Muscle of leg (tissue), 11 donors: ENCODE measurements around the gene PTH1R. TPM values are rescaled to one million over a fixed set of nuclear protein-coding genes. Genes with fewer than 3 reads are reported as not detected.
"Not testable (repeated sequence)": the region's sequence is repeated elsewhere in the genome, so short reads cannot be mapped to it uniquely, and the experiment has no call there.

Source experiments
- DNase-seq: peaks from one replicate; pipeline ENCODE4 v3.0.0; 2013
- H3K27ac ChIP-seq: one replicate; pipeline ENCODE4 v1.5.1; 2013; ENCODE audit warnings: mild to moderate bottlenecking, low read length, control low read depth
- H3K27me3 ChIP-seq: one replicate; pipeline ENCODE4 v1.6.1; 2013; ENCODE audit warnings: low read length; ENCODE audit not compliant: control insufficient read depth, insufficient read depth
- H3K36me3 ChIP-seq: one replicate; pipeline ENCODE4 v1.6.1; 2013; ENCODE audit warnings: low read length; ENCODE audit not compliant: control insufficient read depth, insufficient read depth
- H3K4me1 ChIP-seq: one replicate; pipeline ENCODE4 v1.6.1; 2013; ENCODE audit warnings: low read length; ENCODE audit not compliant: control insufficient read depth, insufficient read depth
- H3K4me3 ChIP-seq: one replicate; pipeline ENCODE4 v1.5.1; 2013; ENCODE audit warnings: low read length, control low read depth
- H3K9me3 ChIP-seq: replicated peaks from 2 replicates; pipeline ENCODE4 v1.6.1; 2013; ENCODE audit warnings: low read depth, low read length; ENCODE audit not compliant: control insufficient read depth
- WGBS: methylation state at CpG from one replicate; pipeline ENCODE4 v1.1.5; 2013; ENCODE audit warnings: missing lambda C conversion rate; ENCODE audit not compliant: insufficient coverage; 5-methylcytosine and 5-hydroxymethylcytosine counted together
- polyA plus RNA-seq, 8 donors: library from polyadenylated mRNA; unstranded; fragments of 120-200 nt; gene quantifications; one replicate each; pipeline versions ENCODE4 v1.2.1 to v1.2.3, GENCODE V29; 2013; ENCODE audit warnings: inconsistent platforms in 1 of 8, low replicate concordance in 1 of 8; ENCODE audit not compliant: insufficient read length in 8 of 8, insufficient read depth in 1 of 8
- total RNA-seq: library from RNA; stranded (reverse); fragments of 120-200 nt; gene quantifications from one replicate; pipeline ENCODE4 v1.2.4, GENCODE V29; 2013

PTH1R gene
- total and polyA plus RNA-seq, 9 donors, result 7.1 to 26.8 (median 11.4) TPM

DNA sequence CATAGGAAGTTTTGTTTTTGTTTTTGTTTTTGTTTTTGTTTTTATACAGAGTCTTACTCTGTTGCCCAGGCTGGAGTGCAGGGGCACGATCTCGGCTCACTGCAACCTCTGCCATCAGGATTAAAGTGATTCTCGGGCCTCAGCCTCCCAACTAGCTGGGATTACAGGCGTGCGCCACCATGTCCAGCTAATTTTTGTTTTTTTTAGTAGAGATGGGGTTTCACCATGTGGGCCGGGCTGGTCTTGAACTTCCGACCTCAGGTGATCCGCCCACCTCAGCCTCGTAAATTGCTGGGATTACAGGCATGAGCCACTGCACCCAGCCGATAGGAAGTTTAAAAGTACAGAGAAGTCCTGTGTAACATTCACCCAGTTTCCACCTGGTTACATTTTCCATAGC is 33.4 kb downstream of the PTH1R start:
- H3K27ac ChIP-seq, H3K4me3 ChIP-seq, H3K9me3 ChIP-seq, H3K36me3 ChIP-seq, DNase-seq: not testable (repeated sequence)
- Histone ChIP-seq H3K4me1 (peaks cover 22% of the 10 kb centered on the region), H3K27me3 (peaks cover 15% of the 10 kb centered on the region)
- WGBS, result 100% methylated on average over 3 of the region's 10 CpGs

DNA sequence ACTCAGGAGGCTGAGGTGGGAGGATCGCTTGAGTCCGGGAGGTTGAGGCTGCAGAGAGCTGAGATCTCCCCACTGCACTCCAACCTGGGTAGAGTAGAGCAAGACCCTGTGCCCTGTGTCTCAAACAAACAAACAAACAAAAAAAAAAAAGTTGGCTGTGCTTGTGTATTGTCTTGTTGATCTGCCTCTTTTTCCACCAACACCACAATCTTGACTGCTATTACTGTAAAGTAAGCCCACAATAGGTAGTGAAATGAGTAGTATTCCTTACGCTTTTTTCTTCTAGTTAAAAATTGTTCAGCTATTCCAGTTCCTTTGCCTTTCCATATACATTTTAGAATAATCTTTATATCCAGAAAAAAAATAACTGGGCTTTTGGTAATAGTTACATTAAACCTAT is 35.5 kb downstream of the PTH1R start:
- peaks cover 6% of the 10 kb centered on the region for H3K9me3 ChIP-seq
- no CpG with 5 or more reads among the region's 3 CpGs for WGBS
- H3K36me3 ChIP-seq, result peaks cover 13% of the 10 kb centered on the region
- no peak overlapping the region for H3K4me3 ChIP-seq
- no peak overlapping the region for H3K27ac ChIP-seq
- peaks cover 22% of the 10 kb centered on the region for H3K4me1 ChIP-seq
- peaks cover 11% of the 10 kb centered on the region for H3K27me3 ChIP-seq
- no peak for DNase-seq

DNA sequence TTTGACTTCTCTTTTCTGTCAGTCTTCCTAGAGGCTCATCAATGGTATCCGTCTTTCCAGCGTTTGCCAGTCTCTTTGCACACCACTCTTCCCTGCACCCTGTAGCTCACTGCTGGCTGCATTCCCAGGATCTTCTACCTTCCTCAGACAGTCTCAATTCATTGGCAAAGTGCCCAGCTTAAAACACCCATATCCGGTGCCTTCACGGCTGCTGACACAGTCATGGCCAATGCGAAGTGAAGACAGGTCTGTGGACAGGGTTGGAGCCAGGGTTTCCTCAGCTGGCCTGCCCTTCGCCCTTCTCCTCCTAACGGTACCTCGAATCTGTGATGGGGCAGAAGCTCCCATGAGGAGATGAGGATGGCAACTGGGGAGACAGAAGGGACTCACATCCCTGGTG is 36.1 kb downstream of the PTH1R start:
- peaks cover 20% of the 10 kb centered on the region for H3K36me3 ChIP-seq
- peaks cover 7% of the 10 kb centered on the region for H3K27me3 ChIP-seq
- WGBS, result 59% methylated on average over 2 of the region's 8 CpGs
- H3K27ac ChIP-seq, result no peak overlapping the region
- DNase-seq, result peak; percentile 56
- no peak overlapping the region for H3K4me3 ChIP-seq
- peaks cover 18% of the 10 kb centered on the region for H3K4me1 ChIP-seq
- peaks cover 11% of the 10 kb centered on the region for H3K9me3 ChIP-seq

- WGBS, result no CpG with 5 or more reads among the region's 7 CpGs
- Histone ChIP-seq H3K4me3 (no peak overlapping the region), H3K9me3 (peaks cover 11% of the 10 kb centered on the region), H3K27me3 (no peaks in the 10 kb centered on the region), H3K27ac (no peak overlapping the region), H3K36me3 (peaks cover 32% of the 10 kb centered on the region), H3K4me1 (peaks cover 6% of the 10 kb centered on the region)
- DNase-seq, result no peak
These were observed 37.3 kb downstream of the PTH1R start for GRCh38 chr3:46914849-46915248.

- 90% methylated on average over 5 of the region's 8 CpGs for WGBS
- Histone ChIP-seq H3K4me3 (no peak overlapping the region), H3K4me1 (peaks cover 5% of the 10 kb centered on the region), H3K36me3 (peaks cover 35% of the 10 kb centered on the region), H3K27me3 (no peaks in the 10 kb centered on the region), H3K9me3 (peaks cover 11% of the 10 kb centered on the region), H3K27ac (no peak overlapping the region)
- no peak for DNase-seq
These were observed 37.8 kb downstream of the PTH1R start for GRCh38 chr3:46915297-46915822.

- no CpG with 5 or more reads among the region's 1 CpG for WGBS
- Histone ChIP-seq H3K36me3 (peaks cover 44% of the 10 kb centered on the region), H3K9me3 (peaks cover 11% of the 10 kb centered on the region), H3K27me3 (no peaks in the 10 kb centered on the region), H3K27ac (no peak overlapping the region), H3K4me3 (no peak overlapping the region), H3K4me1 (peaks cover 5% of the 10 kb centered on the region)
- DNase-seq, result no peak
These were observed 38.8 kb downstream of the PTH1R start for GRCh38 chr3:46916278-46916677.

DNA sequence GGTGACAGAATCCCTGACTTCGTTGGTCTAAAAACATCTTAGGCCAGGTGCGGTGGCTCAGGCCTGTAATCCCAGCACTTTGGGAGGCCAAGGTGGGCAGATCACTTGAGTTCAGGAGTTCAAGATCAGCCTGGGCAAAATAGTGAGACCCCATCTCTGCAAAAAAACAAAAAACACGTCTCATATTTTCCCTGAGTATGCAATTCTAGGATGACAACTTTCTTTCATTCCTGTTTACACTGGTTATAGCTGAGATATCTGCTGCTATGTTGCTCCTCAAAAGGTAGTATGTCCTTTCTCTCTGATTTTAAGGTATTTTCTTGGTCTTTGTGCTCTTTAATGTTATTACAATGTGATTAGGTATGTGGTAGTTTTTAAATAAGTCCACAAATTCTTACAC is 39.3 kb downstream of the PTH1R start:
- WGBS, result 100% methylated on average over 1 of the region's 3 CpGs
- H3K4me1 ChIP-seq, result peaks cover 5% of the 10 kb centered on the region

GRCh38 chr3:46917257-46917656 is 39.7 kb downstream of the PTH1R start:
- Histone ChIP-seq H3K36me3 (peaks cover 54% of the 10 kb centered on the region), H3K9me3 (peaks cover 11% of the 10 kb centered on the region)
- DNase-seq, result no peak

More for the DNA sequence above, 39.3 kb downstream of the PTH1R start:
- no peak overlapping the region for H3K27ac ChIP-seq
- peaks cover 49% of the 10 kb centered on the region for H3K36me3 ChIP-seq
- peaks cover 11% of the 10 kb centered on the region for H3K9me3 ChIP-seq
- no peak overlapping the region for H3K4me3 ChIP-seq
- no peaks in the 10 kb centered on the region for H3K27me3 ChIP-seq
- no peak for DNase-seq

DNA sequence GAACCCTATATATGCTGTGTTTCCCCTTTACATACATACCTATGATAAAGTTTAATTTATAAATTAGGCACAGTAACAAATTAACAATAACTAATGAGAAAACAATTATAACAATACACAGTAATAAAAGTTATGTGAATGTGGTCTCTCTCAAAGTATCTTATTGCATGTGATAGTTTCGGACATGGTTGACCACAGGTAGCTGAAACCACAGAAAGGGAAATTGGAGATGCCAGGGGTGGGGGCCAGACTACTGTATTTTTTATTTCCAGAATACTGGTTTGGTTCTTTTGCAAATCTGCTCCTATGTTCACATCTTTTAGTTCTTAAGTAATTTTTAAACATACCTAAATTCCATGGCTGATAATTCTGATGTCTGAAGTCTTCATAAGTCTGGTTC is 40.7 kb downstream of the PTH1R start:
- DNase-seq, result no peak
- Histone ChIP-seq H3K4me3 (no peak overlapping the region), H3K4me1 (peaks cover 5% of the 10 kb centered on the region), H3K9me3 (peaks cover 11% of the 10 kb centered on the region), H3K27me3 (no peaks in the 10 kb centered on the region), H3K36me3 (peaks cover 63% of the 10 kb centered on the region), H3K27ac (no peak overlapping the region)
- WGBS, result no CpG with 5 or more reads among the region's 1 CpG

More at GRCh38 chr3:46917257-46917656, 39.7 kb downstream of the PTH1R start:
- no peak overlapping the region for H3K27ac ChIP-seq
- WGBS, result 86% methylated on average over 1 of the region's 3 CpGs
- peaks cover 5% of the 10 kb centered on the region for H3K4me1 ChIP-seq
- no peak overlapping the region for H3K4me3 ChIP-seq
- no peaks in the 10 kb centered on the region for H3K27me3 ChIP-seq

GRCh38 chr3:46918634-46919033 is 41.1 kb downstream of the PTH1R start:
- peaks cover 67% of the 10 kb centered on the region for H3K36me3 ChIP-seq
- H3K4me3 ChIP-seq, result no peak overlapping the region
- DNase-seq, result no peak
- no peaks in the 10 kb centered on the region for H3K27me3 ChIP-seq
- 97% methylated on average over 4 of the region's 4 CpGs for WGBS
- H3K9me3 ChIP-seq, result peaks cover 11% of the 10 kb centered on the region
- H3K27ac ChIP-seq, result no peak overlapping the region
- H3K4me1 ChIP-seq, result peaks cover 3% of the 10 kb centered on the region

- no peak for DNase-seq
- peaks cover 82% of the 10 kb centered on the region for H3K36me3 ChIP-seq
- WGBS, result no CpG with 5 or more reads among the region's 4 CpGs
- H3K4me3 ChIP-seq, result no peak overlapping the region
- no peaks in the 10 kb centered on the region for H3K27me3 ChIP-seq
- peaks cover 13% of the 10 kb centered on the region for H3K4me1 ChIP-seq
- no peak overlapping the region for H3K27ac ChIP-seq
- peaks cover 11% of the 10 kb centered on the region for H3K9me3 ChIP-seq
These were observed 43.5 kb downstream of the PTH1R start for GRCh38 chr3:46921041-46921440.
